ENCODE data around the gene RNF6.
A peak's percentile ranks its signal among the peaks of the same experiment; 100 is the strongest.

Gene RNF6

GRCh38 chr13:26225896-26226617 is 3.9 kb upstream of the RNF6 start:
- DNase-seq: peak; percentile 56

GRCh38 chr13:26222520-26223046 is 469 bp upstream of the RNF6 start:
- no peak for DNase-seq

- no peak for DNase-seq
Observed at GRCh38 chr13:26221399-26221720, 754 bp downstream of the RNF6 start.

GRCh38 chr13:26220575-26220974 is 1.5 kb downstream of the RNF6 start:
- DNase-seq: peak; percentile 24

- DNase-seq: no peak
Observed at GRCh38 chr13:26219726-26220125, 2.4 kb downstream of the RNF6 start.

GRCh38 chr13:26216042-26216441 is 6.1 kb downstream of the RNF6 start:
- DNase-seq: no peak

GRCh38 chr13:26213982-26214381 is 8.1 kb downstream of the RNF6 start:
- no peak for DNase-seq

GRCh38 chr13:26213345-26213744 is 8.8 kb downstream of the RNF6 start:
- DNase-seq: no peak

- no peak for DNase-seq
Observed at GRCh38 chr13:26208287-26208686, 13.8 kb downstream of the RNF6 start.

GRCh38 chr13:26202365-26202972 is 19.6 kb downstream of the RNF6 start:
- DNase-seq: no peak

GRCh38 chr13:26200811-26201210 is 21.3 kb downstream of the RNF6 start:
- DNase-seq: no peak

- DNase-seq: no peak
Observed at GRCh38 chr13:26198116-26198515, 24.0 kb downstream of the RNF6 start.

GRCh38 chr13:26197298-26197697 is 24.8 kb downstream of the RNF6 start:
- no peak for DNase-seq

GRCh38 chr13:26186995-26187394 is 35.1 kb downstream of the RNF6 start:
- DNase-seq: peak; percentile 16

- peak; percentile 93 for DNase-seq
Observed at GRCh38 chr13:26186118-26186870, 35.8 kb downstream of the RNF6 start.

- no peak for DNase-seq
Observed at GRCh38 chr13:26185720-26186117, 36.4 kb downstream of the RNF6 start.

- peak; percentile 86 for DNase-seq
Observed at GRCh38 chr13:26184791-26185250, 37.3 kb downstream of the RNF6 start.

- no peak for DNase-seq
Observed at GRCh38 chr13:26183416-26183815, 38.7 kb downstream of the RNF6 start.

GRCh38 chr13:26179344-26179743 is 42.8 kb downstream of the RNF6 start:
- no peak for DNase-seq

- no peak for DNase-seq
Observed at GRCh38 chr13:26168835-26169234, 53.3 kb downstream of the RNF6 start.

- no peak for DNase-seq
Observed at GRCh38 chr13:26168237-26168814, 53.8 kb downstream of the RNF6 start.

- DNase-seq: no peak
Observed at GRCh38 chr13:26163812-26164211, 58.3 kb downstream of the RNF6 start.

Data from hematopoietic multipotent progenitor cell treated with erythropoietin and hydrocortisone succinate and interleukin-3 and kit ligand, for 8 days (in vitro differentiated cells).